Suppressor macrophage (primary cell): Measurements from ENCODE around the gene BID.
"Not testable (repeated sequence)": the region's sequence is repeated elsewhere in the genome, so short reads cannot be mapped to it uniquely, and the experiment has no call there.

Experiments
- DNase-seq, 4 experiments: peaks; one replicate each; pipeline ENCODE4 v3.0.0-alpha.2; 2020 to 2022

BID gene

DNA sequence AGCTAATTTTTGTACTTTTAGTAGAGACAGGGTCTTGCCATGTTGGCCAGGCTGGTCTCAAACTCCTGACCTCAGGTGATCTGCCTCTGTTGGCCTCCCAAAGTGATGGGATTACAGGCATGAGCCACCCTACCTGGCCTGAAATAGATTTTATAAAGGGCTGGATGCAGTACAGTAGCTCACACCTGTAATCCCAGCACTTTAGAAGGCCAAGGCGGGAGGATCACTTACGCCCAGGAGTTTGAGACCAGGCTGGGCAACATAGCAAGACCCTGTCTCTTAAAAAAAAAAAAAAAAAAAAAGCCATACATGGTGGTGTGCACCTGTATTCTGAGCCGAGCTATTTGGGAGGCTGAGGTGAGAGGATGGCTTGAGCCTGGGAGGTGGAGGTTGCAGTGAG is 76.0 kb downstream of the BID start:
- not testable (repeated sequence) for DNase-seq

DNA sequence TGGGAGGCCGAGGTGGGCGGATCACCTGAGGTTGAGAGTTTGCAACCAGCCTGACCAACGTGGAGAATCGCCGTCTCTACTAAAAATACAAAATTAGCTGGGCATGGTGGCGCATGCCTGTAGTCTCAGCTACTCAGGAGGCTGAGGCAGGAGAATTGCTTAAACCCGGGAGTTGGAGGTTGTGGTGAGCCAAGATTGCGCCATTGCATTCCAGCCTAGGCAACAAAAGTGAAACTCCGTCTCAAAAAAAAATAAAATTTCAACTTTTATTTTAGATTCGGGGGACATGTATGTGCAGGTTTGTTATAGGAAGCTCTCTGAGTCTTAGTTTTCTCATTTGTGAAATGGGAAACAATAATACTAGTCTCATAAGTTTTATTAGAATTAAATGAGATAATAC is 77.1 kb downstream of the BID start:
- DNase-seq, result peak in 3 of 4 experiments; percentile 14 to 33 (median 18)

DNA sequence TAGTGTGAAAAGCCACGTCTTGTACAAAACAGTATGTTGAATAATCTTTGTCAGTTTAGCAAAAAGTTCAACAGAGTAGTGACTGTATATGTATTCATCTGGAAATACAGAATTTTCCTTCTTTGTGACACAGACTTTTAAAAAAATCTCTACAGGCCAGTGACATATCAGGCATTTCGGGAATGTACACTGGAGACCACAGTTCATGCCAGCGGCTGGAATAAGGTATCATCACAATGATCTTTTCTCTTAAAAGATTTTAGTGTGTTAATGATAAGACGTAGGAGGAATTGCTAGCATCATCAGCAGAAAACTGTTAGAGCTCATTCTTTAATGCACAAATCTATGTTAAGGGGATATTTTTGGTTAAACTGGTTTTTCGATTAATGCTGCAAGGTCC is 78.3 kb downstream of the BID start:
- no peak for DNase-seq

DNA sequence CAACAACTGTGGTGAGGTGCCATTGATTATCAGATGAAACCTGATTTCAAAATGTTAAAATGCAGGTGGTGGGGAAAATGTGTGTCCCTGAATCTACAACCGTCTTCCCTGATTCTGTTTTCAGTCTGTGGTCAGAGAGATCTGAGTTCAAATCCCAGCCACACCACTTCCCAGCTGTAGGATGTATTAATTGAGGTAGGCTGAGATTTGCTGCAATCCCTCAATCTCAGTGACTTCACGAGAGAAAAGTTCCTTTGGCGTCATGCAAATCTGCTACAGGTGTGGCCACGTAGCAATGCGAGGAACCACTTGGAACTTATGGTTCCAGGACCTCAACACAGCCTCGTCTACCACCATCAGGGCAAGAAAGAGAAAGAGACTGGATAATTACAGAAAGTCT is 79.5 kb downstream of the BID start:
- DNase-seq, result no peak

DNA sequence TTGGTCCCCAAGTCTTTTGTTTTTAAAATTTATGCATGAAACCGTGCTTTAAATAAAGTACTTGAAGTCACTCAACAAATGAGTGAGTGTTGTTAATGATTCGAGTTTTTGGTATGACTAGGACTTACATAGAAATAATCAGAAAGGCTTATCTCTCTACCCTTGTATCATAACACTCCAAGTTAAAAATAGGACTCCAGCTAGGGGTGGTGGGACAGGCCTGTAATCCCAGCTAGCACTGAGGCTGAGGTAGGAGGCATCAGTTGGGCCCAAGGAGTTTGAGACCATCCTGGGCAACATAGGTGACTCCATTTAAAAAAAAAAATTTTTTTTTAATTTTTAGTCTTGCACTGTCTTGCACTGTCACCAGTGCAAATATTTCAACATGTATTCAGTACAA is 80.1 kb downstream of the BID start:
- DNase-seq, result no peak

DNA sequence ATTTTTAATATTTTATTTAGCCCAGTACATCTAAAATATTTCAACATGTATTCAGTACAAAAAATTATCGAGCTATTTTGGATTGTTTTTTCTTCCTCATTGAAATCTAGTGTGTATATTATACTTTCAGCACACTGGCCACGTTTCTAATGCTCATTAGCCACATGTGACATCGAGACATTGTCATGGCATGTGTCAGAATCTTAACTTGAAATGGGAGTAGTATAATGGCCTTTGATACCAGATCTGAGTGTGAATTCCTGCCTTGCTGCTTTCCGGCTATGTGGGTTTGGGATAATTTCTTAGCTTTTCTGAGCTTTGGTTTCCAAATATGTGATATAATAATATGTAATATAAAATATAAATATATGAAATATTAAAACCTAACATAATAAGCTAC is 81.4 kb downstream of the BID start:
- no peak for DNase-seq

DNA sequence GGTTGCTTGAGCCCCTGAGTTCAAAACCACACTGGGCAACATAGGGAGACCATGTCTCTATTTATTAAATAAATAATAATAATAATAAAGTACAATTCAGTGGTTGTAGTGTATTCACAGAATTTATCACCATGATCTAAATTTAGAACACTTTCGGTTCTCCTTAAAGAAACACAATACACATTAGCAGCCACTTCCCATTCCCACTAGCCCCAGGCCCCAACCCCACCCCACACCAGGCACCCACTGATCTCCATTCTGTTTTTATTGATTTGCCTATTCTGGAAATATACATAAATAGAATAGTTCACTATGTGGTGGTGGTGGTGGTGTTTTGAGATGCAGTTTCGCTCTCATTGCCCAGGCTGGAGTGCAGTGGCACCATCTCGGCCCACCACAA is 90.0 kb downstream of the BID start:
- peak in 3 of 4 experiments; percentile 14 to 48 (median 30) for DNase-seq
